Upper lobe of left lung (tissue), 6 donors: ENCODE measurements around the gene FRG2B. TPM values are rescaled to one million over a fixed set of nuclear protein-coding genes. Genes with fewer than 3 reads are reported as not detected.
A peak's percentile ranks its signal among the peaks of the same experiment; 100 is the strongest.
"Not testable (repeated sequence)": the region's sequence is repeated elsewhere in the genome, so short reads cannot be mapped to it uniquely, and the experiment has no call there.

Source experiments
- ATAC-seq, 2 donors: fragments of 200-7000 bp; cut with Tn5 transposase; one replicate each; pipeline ENCODE4 v1.9.1; 2022; ENCODE audit warnings: mild to moderate bottlenecking in 2 of 2, moderate library complexity in 2 of 2; ENCODE audit not compliant: low FRiP score in 2 of 2
- DNase-seq, 2 donors: peaks; one replicate each; pipeline ENCODE4 v3.0.0-alpha.2; 2019 to 2020
- H3K27ac ChIP-seq, 4 donors: fragments of 200-600 bp; sonication (generic); one replicate each; pipeline ENCODE4 v1.5.1; 2016 to 2019
- H3K27me3 ChIP-seq, 4 donors: fragments of 200-600 bp; sonication (generic); one replicate each; pipeline ENCODE4 v1.5.1; 2017 to 2019
- H3K36me3 ChIP-seq, 4 donors: fragments of 200-600 bp; sonication (generic); one replicate each; pipeline ENCODE4 v1.5.1; 2016 to 2019
- H3K4me1 ChIP-seq, 4 donors: fragments of 200-600 bp; sonication (generic); one replicate each; pipeline ENCODE4 v1.5.1; 2018 to 2019
- H3K4me3 ChIP-seq, 4 donors: fragments of 200-600 bp; sonication (generic); one replicate each; pipeline ENCODE4 v1.5.1; 2017 to 2019; ENCODE audit warnings: mild to moderate bottlenecking in 2 of 4, moderate library complexity in 1 of 4
- H3K9me3 ChIP-seq, 4 donors: fragments of 200-600 bp; sonication (generic); one replicate each; pipeline ENCODE4 v1.5.1; 2018 to 2019
- EP300 ChIP-seq, 4 donors: sonication (generic); formaldehyde crosslinking; IDR thresholded peaks; one replicate each; pipeline ENCODE4 v1.5.1; 2017; ENCODE audit warnings: antibody characterized with exemption in 4 of 4, control low read depth in 2 of 4
- POLR2A ChIP-seq, 4 donors: fragments of 450-650 bp; IDR thresholded peaks; one replicate each; pipeline ENCODE4 v1.5.1; 2016 to 2017; ENCODE audit warnings: antibody characterized with exemption in 4 of 4, mild to moderate bottlenecking in 2 of 4
- POLR2AphosphoS5 ChIP-seq, 2 donors: sonication (generic); formaldehyde crosslinking; IDR thresholded peaks; one replicate each; pipeline ENCODE4 v1.5.1; 2017; ENCODE audit warnings: antibody characterized with exemption in 2 of 2
- WGBS, 2 donors: methylation state at CpG; one replicate each; pipeline ENCODE4 v1.1.5; 2017 to 2018; 5-methylcytosine and 5-hydroxymethylcytosine counted together
- total RNA-seq, 6 donors: library from RNA; depleted of rRNA in 4 of 6; stranded (reverse); fragments of >200 nt in 4 of 6; gene quantifications; one replicate each; pipeline versions ENCODE4 v1.1.0 to v1.2.1, GENCODE V29; 2016 to 2021
- TF ChIP-seq, protein P1 (sequence below), 6 experiments: fragments of 450-650 bp in 4 of 6; fragments of 200-600 bp in 2 of 6; sonication (generic) in 2 of 6; IDR thresholded peaks; one replicate each; pipeline ENCODE4 v1.5.1; 2016 to 2019; ENCODE audit warnings: antibody characterized with exemption in 6 of 6
- donor health status: DM: no; HTN: no; CAD: no; lungs with moderate emphysema.
- donor health status: DM: no; HTN: yes; CAD: no; lungs with severe emphysema.

FRG2B gene
- total RNA-seq, 6 donors from 2014 or later, result not detected

DNA sequence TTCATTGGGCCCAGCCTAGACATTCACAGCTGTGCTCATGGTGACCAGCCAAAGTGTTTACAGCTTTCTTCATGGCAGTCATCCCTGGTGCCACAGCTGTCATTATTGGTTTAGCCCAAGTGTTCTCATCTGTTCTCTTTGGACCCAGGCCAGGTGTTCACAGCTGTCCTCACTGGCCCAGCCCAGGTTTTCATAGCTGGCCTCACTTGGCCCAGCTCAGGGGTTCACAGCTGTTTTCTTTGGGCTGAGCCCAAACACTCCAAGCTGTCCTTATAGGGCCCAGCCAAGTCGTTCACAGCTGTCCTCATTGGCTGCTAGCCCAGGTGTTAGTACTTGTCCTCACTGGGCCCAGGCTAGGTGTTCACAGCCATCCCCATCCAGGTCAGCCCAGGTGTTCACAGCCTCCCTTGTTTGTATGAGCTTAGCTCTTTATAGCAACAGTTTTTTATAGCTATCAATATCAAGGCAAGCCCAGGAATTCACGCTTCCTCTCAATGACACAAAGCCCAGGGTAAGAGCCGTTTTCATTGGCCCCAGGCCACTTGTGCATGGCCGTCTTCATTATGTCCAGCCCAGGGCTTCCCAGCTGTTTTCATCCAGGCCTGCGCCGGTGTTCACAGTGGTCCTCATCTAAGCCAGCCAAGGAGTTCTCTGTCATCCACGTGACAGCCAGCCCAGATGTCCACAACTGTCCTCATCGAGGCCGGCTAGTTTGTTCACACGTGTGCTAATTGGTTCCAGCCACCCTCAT lies 11.6 kb downstream of the FRG2B start:
- ATAC-seq (peak in 1 of 2 donors; percentile 39), DNase-seq (no peak)
- H3K27ac ChIP-seq, result no peak overlapping the region
- no peaks in the 10 kb centered on the region for H3K4me1 ChIP-seq
- TF ChIP-seq POLR2AphosphoS5 (IDR thresholded peaks at IDR 0.05) (no peak), EP300 (IDR thresholded peaks at IDR 0.05) (no peak), POLR2A (IDR thresholded peaks at IDR 0.05) (no peak)
- TF ChIP-seq, protein P1, sequence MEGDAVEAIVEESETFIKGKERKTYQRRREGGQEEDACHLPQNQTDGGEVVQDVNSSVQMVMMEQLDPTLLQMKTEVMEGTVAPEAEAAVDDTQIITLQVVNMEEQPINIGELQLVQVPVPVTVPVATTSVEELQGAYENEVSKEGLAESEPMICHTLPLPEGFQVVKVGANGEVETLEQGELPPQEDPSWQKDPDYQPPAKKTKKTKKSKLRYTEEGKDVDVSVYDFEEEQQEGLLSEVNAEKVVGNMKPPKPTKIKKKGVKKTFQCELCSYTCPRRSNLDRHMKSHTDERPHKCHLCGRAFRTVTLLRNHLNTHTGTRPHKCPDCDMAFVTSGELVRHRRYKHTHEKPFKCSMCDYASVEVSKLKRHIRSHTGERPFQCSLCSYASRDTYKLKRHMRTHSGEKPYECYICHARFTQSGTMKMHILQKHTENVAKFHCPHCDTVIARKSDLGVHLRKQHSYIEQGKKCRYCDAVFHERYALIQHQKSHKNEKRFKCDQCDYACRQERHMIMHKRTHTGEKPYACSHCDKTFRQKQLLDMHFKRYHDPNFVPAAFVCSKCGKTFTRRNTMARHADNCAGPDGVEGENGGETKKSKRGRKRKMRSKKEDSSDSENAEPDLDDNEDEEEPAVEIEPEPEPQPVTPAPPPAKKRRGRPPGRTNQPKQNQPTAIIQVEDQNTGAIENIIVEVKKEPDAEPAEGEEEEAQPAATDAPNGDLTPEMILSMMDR (IDR thresholded peaks at IDR 0.05), result no peak
- 80 to 81% methylated on average over 9 to 10 of the region's 10 CpGs for WGBS, 2 donors
- no peaks in the 10 kb centered on the region for H3K9me3 ChIP-seq
- no peaks in the 10 kb centered on the region for H3K36me3 ChIP-seq
- no peaks in the 10 kb centered on the region for H3K27me3 ChIP-seq
- no peak overlapping the region for H3K4me3 ChIP-seq

DNA sequence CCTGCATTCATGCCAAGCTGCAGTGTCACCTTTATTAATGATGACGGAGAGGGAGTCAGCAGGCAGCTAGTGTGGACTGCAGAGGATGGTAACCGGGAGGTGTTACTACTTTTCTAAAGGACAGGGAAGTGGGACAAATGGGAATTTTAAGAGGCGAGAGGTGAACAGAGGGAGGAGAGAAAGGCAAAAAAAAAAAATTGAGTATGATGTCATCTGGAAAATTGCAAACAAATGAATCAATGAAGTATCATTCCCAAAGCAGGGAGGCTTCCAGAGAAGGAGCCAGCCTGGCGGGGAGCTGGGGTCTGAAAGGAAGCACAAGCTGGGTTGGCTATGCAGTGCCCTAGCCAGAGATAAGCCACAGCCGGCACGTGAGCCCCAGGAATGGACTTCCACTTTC lies 12.9 kb downstream of the FRG2B start:
- 63 to 68% methylated on average over 6 of the region's 6 CpGs for WGBS, 2 donors
- Histone ChIP-seq H3K36me3 (no peaks in the 10 kb centered on the region), H3K27me3 (no peaks in the 10 kb centered on the region), H3K27ac (no peak overlapping the region), H3K4me3 (no peak overlapping the region), H3K4me1 (no peaks in the 10 kb centered on the region), H3K9me3 (no peaks in the 10 kb centered on the region)
- no peak for DNase-seq
- no peak for ATAC-seq
- no peak for TF ChIP-seq POLR2AphosphoS5 (IDR thresholded peaks at IDR 0.05)
- TF ChIP-seq, protein P1 (IDR thresholded peaks at IDR 0.05), result no peak
- TF ChIP-seq POLR2A (IDR thresholded peaks at IDR 0.05), result no peak
- TF ChIP-seq EP300 (IDR thresholded peaks at IDR 0.05), result no peak

DNA sequence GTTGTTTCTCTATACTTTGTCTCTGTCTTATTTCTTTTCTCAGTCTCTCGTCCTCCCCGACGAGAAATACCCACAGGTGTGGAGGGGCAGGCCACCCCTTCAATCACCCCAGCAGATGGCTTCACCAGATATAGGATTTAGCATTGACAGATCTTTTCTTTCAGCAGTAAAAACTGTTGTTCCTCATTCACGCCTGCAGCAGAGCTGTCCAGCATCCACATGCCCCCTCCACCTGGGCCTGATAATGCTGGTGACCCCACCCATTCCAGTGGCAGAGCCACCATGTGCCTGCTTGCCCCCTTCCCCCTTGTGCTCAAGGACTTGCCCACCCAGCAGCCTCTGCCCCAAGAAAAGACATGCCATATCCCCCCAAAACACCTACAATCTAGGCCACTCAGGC lies 15.5 kb downstream of the FRG2B start:
- no peaks in the 10 kb centered on the region for H3K36me3 ChIP-seq
- ATAC-seq, result no peak
- no peak for TF ChIP-seq POLR2AphosphoS5 (IDR thresholded peaks at IDR 0.05)
- TF ChIP-seq EP300 (IDR thresholded peaks at IDR 0.05), result no peak
- TF ChIP-seq POLR2A (IDR thresholded peaks at IDR 0.05), result no peak
- TF ChIP-seq, protein P1 (IDR thresholded peaks at IDR 0.05), result no peak
- no peaks in the 10 kb centered on the region for H3K27me3 ChIP-seq
- 44 to 54% methylated on average over 4 of the region's 4 CpGs for WGBS, 2 donors
- DNase-seq, result no peak
- no peaks in the 10 kb centered on the region for H3K9me3 ChIP-seq
- H3K4me3 ChIP-seq, result no peak overlapping the region
- H3K4me1 ChIP-seq, result no peaks in the 10 kb centered on the region
- H3K27ac ChIP-seq, result no peak overlapping the region

DNA sequence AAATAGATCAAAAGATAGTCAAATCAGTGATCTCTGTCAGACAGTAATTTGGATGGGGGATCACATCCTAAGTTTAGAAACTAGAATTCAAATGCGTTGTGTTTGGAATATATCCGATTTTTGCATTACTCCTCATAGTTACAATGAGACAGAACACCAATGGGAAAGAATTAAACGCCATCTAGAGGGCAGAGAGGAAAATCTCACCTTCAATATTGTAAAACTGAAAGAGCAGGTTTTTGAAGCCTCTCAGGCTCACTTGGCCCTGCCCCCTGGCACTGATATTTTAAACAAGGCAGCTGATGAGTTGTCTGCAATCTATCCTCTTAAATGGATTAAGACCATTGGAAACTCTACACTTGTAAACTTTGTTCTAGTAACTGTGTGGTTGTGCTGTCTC lies 17.7 kb downstream of the FRG2B start:
- DNase-seq (no peak), ATAC-seq (peak in 1 of 2 donors; percentile 48)
- WGBS, 2 donors, result 4 to 48% methylated on average over 3 of the region's 3 CpGs
- Histone ChIP-seq H3K36me3 (no peaks in the 10 kb centered on the region), H3K9me3 (no peaks in the 10 kb centered on the region), H3K27me3 (no peaks in the 10 kb centered on the region), H3K4me3 (no peak overlapping the region), H3K4me1 (no peaks in the 10 kb centered on the region), H3K27ac (no peak overlapping the region)
- TF ChIP-seq, protein P1 (IDR thresholded peaks at IDR 0.05), result peak in 2 of 6 experiments; percentile 28 to 46
- no peak for TF ChIP-seq POLR2AphosphoS5 (IDR thresholded peaks at IDR 0.05)

DNA sequence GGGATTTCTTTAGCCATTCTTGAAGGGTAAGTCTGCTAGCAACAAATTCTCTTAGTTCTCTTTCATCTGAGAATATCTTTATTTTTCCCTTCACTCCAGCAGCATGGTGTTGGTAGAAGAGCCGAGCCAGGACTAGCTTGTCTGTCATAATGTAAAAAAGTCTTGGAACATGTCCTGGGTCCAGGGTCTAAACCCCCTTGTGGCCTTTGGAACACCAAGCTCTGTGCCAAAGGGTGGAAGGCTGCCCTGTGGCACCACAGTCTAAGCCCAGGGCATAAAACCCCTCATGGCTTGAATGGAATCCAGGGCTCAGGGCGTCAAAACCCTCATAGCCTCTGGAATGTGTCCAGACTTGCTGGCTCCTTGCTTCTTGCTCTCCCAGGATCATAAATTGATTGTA lies 23.2 kb downstream of the FRG2B start:
- H3K27ac ChIP-seq, H3K27me3 ChIP-seq, H3K9me3 ChIP-seq, ATAC-seq, H3K4me1 ChIP-seq, H3K36me3 ChIP-seq, H3K4me3 ChIP-seq, DNase-seq: not testable (repeated sequence)
- WGBS, 2 donors, result 78 to 88% methylated on average over 2 of the region's 2 CpGs
